GM10248 (cell line): ENCODE measurements around the gene ALPI.

Experiments used
- CTCF ChIA-PET: fragments of 300-600 bp; sonication (Branson Sonifier 250); formaldehyde crosslinking; extraction: SDS; loops from one replicate; lab custom pipeline; 2021; ENCODE audit warnings: antibody characterized with exemption; lab: Yijun Ruan, JAX
- POLR2A ChIA-PET: fragments of 350-650 bp; sonication (Branson Sonifier 250); formaldehyde crosslinking; extraction: SDS; loops from one replicate; lab custom pipeline; 2020; ENCODE audit warnings: antibody characterized with exemption; lab: Yijun Ruan, JAX
- DNase-seq: peaks from one replicate; pipeline ENCODE4 v3.0.0; 2012; ENCODE audit errors: extremely low spot score
- CTCF ChIP-seq: IDR thresholded peaks from 2 replicates; pipeline ENCODE4 v1.5.1; 2012; ENCODE audit warnings: mild to moderate bottlenecking, low read depth; ENCODE audit errors: extremely low read depth, missing control alignments, control extremely low read depth

ALPI gene

GRCh38 chr2:232418466-232419244 is 37.3 kb upstream of the ALPI start:
- POLR2A ChIA-PET, result no interaction called here
- CTCF ChIA-PET, result interaction anchor here (1.2 to 1.3 kb wide), 2 partner anchors 21 to 22 kb away, joined by 3 read pairs; no protein-coding TSS in a partner anchor
- DNase-seq, result no peak
- TF ChIP-seq CTCF, result no peak

GRCh38 chr2:232419245-232420072 is 36.5 kb upstream of the ALPI start:
- no peak for TF ChIP-seq CTCF
- CTCF ChIA-PET, result interaction anchor here (1.2 to 1.3 kb wide), 2 partner anchors 20 to 23 kb away, joined by 3 read pairs; no protein-coding TSS in a partner anchor
- POLR2A ChIA-PET, result no interaction called here
- no peak for DNase-seq

- TF ChIP-seq CTCF, result no peak
- ChIA-PET POLR2A (no interaction called here), CTCF (no interaction called here)
- DNase-seq, result no peak
These were observed 35.9 kb upstream of the ALPI start for GRCh38 chr2:232420073-232420454.

GRCh38 chr2:232420463-232421188 is 35.3 kb upstream of the ALPI start:
- POLR2A ChIA-PET, result no interaction called here
- DNase-seq, result no peak
- CTCF ChIA-PET, result interaction anchor here (1.1 kb wide), 1 partner anchor 19 kb away, joined by 4 read pairs; no protein-coding TSS in a partner anchor
- no peak for TF ChIP-seq CTCF

- TF ChIP-seq CTCF, result no peak
- DNase-seq, result no peak
- CTCF ChIA-PET, result interaction anchor here (1.1 kb wide), 1 partner anchor 18 kb away, joined by 4 read pairs; no protein-coding TSS in a partner anchor
- POLR2A ChIA-PET, result no interaction called here
These were observed 34.7 kb upstream of the ALPI start for GRCh38 chr2:232421189-232421785.
